AG04450 (cell line): Measurements from ENCODE around the gene ADGRA1. TPM values are rescaled to one million over a fixed set of nuclear protein-coding genes. Genes with fewer than 3 reads are reported as not detected.

Experiments
- CTCF ChIA-PET: fragments of 300-600, 350-600 bp; formaldehyde crosslinking; extraction: SDS; loops from one replicate; lab custom pipeline; 2022; ENCODE audit warnings: antibody characterized with exemption, inconsistent platforms; lab: Charles Lee
- POLR2A ChIA-PET: fragments of 350-600 bp; formaldehyde crosslinking; extraction: SDS; loops from one replicate; lab custom pipeline; 2021; ENCODE audit warnings: antibody characterized with exemption, inconsistent platforms; lab: Yijun Ruan, JAX
- DNase-seq: peaks from one replicate; pipeline ENCODE4 v3.0.0-alpha.2; 2011; ENCODE audit warnings: low read depth, low spot score
- H3K27ac ChIP-seq: one replicate; pipeline ENCODE4 v1.5.1; 2012; ENCODE audit warnings: low read depth, low read length, control low read depth
- H3K27me3 ChIP-seq: one replicate; pipeline ENCODE4 v1.6.0; 2012; ENCODE audit warnings: low read length; ENCODE audit not compliant: control insufficient read depth, insufficient read depth
- H3K4me3 ChIP-seq: 2 replicates; pipeline ENCODE4 v1.5.1; 2011; ENCODE audit warnings: mild to moderate bottlenecking, low read depth, low read length, control low read depth
- H3K9me3 ChIP-seq: 2 replicates; pipeline ENCODE4 v1.5.1; 2012; ENCODE audit warnings: low read length; ENCODE audit not compliant: control insufficient read depth, insufficient read depth
- polyA plus RNA-seq: library from polyadenylated mRNA; depleted of rRNA; stranded (reverse); fragments of >200 nt; gene quantifications from 2 replicates; pipeline ENCODE4 v1.2.3, GENCODE V29; 2011
- TF ChIP-seq, protein P1 (sequence below): IDR thresholded peaks from 2 replicates; pipeline ENCODE4 v1.5.1; 2011; ENCODE audit warnings: low read depth, low read length, control low read depth, inconsistent platforms

ADGRA1 gene
- polyA plus RNA-seq, 1 experiment, result not detected

DNA sequence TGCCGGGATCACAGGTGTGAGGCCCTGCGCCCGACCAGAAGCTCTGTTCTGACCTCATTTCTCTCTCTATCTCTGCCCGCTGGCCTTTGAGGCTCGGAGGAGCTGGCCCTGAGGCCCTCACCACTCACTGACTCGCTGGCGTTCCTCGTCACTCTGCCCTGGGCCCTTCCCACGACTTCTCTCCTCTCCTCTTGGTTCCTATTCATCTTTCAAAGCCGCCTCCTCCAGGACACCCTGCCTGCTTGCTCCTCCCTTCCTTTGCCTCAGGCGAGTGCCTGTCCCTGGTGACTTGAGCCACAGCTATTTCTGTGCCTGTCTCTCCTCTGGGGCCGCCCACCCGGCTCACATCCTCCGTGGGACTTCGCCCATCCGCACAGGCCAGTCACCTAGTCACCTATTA is 17.3 kb upstream of the ADGRA1 start:
- ChIA-PET CTCF (no interaction called here), POLR2A (no interaction called here)
- no peak overlapping the region for H3K27ac ChIP-seq
- H3K9me3 ChIP-seq, result peaks cover 38% of the 10 kb centered on the region
- peaks cover 4% of the 10 kb centered on the region for H3K27me3 ChIP-seq
- no peak overlapping the region for H3K4me3 ChIP-seq
- TF ChIP-seq, protein P1, sequence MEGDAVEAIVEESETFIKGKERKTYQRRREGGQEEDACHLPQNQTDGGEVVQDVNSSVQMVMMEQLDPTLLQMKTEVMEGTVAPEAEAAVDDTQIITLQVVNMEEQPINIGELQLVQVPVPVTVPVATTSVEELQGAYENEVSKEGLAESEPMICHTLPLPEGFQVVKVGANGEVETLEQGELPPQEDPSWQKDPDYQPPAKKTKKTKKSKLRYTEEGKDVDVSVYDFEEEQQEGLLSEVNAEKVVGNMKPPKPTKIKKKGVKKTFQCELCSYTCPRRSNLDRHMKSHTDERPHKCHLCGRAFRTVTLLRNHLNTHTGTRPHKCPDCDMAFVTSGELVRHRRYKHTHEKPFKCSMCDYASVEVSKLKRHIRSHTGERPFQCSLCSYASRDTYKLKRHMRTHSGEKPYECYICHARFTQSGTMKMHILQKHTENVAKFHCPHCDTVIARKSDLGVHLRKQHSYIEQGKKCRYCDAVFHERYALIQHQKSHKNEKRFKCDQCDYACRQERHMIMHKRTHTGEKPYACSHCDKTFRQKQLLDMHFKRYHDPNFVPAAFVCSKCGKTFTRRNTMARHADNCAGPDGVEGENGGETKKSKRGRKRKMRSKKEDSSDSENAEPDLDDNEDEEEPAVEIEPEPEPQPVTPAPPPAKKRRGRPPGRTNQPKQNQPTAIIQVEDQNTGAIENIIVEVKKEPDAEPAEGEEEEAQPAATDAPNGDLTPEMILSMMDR, result no peak
- DNase-seq, result no peak

- H3K27me3 ChIP-seq, result peaks cover 4% of the 10 kb centered on the region
- H3K4me3 ChIP-seq, result no peak overlapping the region
- POLR2A ChIA-PET, result no interaction called here
- no peak for DNase-seq
- CTCF ChIA-PET, result no interaction called here
- H3K9me3 ChIP-seq, result peaks cover 42% of the 10 kb centered on the region
- TF ChIP-seq, protein P1, result no peak
- no peak overlapping the region for H3K27ac ChIP-seq
These were observed 16.9 kb upstream of the ADGRA1 start for GRCh38 chr10:133070810-133071209.

DNA sequence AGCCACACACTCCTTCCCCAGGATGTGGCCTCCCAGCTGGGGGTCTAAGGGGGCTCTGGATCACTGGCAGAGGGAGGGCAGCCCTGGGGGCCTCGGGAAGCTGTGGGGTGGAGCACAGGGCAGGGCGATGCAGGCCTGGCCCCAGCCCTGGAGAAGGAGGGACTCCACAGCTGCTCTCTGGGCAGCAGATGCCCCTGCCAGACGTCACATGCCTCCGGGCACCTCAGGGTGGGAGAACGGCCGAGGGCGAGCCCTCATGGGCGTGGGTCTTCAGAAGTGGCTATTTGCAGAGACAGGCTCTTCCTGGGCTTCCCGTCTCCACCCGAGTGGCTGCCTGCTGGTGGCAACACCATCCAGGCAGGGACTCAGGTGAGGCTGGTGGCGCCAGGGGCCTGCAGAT is 16.0 kb upstream of the ADGRA1 start:
- no peak overlapping the region for H3K4me3 ChIP-seq
- ChIA-PET CTCF (no interaction called here), POLR2A (no interaction called here)
- TF ChIP-seq, protein P1, result no peak
- no peak for DNase-seq
- H3K27ac ChIP-seq, result no peak overlapping the region
- peaks cover 52% of the 10 kb centered on the region for H3K9me3 ChIP-seq
- peaks cover 4% of the 10 kb centered on the region for H3K27me3 ChIP-seq

- POLR2A ChIA-PET, result no interaction called here
- Histone ChIP-seq H3K27ac (no peak overlapping the region), H3K4me3 (no peak overlapping the region), H3K9me3 (peaks cover 56% of the 10 kb centered on the region), H3K27me3 (peaks cover 4% of the 10 kb centered on the region)
- TF ChIP-seq, protein P1, result no peak
- DNase-seq, result no peak
- CTCF ChIA-PET, result no interaction called here
These were observed 15.5 kb upstream of the ADGRA1 start for GRCh38 chr10:133072196-133072595.

- ChIA-PET CTCF (no interaction called here), POLR2A (no interaction called here)
- TF ChIP-seq, protein P1, result no peak
- no peak for DNase-seq
- Histone ChIP-seq H3K27ac (no peak overlapping the region), H3K27me3 (peaks cover 4% of the 10 kb centered on the region), H3K4me3 (no peak overlapping the region), H3K9me3 (peaks cover 62% of the 10 kb centered on the region)
These were observed 14.9 kb upstream of the ADGRA1 start for GRCh38 chr10:133072720-133073390.
